K562 (cell line): ENCODE measurements around the gene BHLHE40. TPM values are rescaled to one million over a fixed set of nuclear protein-coding genes. Genes with fewer than 3 reads are reported as not detected.

Experiments used
- HMGN3 ChIP-seq: IDR thresholded peaks from 2 replicates; pipeline ENCODE4 v1.6.1; 2011; ENCODE audit warnings: borderline replicate concordance, low read depth, mild to moderate bottlenecking, mixed read lengths, low read length; ENCODE audit not compliant: insufficient read length; ENCODE audit errors: extremely low read depth
- SNIP1 ChIP-seq: fragments of 450-650 bp; IDR thresholded peaks from 2 replicates; pipeline ENCODE4 v1.7.1; 2017; ENCODE audit warnings: low read depth, mild to moderate bottlenecking
- polyA plus RNA-seq, 8 experiments: library from polyadenylated mRNA; depleted of rRNA in 4 of 8; stranded (reverse) in 5 of 8; unstranded in 3 of 8; fragments of >200 nt; fragmentation: Nextera tagmentation in 2 of 8; fragmentation: Illumina TruSeq in 1 of 8; extraction: Ambion mirVana in 2 of 8; extraction: Trizol in 1 of 8; gene quantifications; 2 replicates each; pipeline versions ENCODE4 v1.2.1 to v1.2.3, GENCODE V29; 2011 to 2014; ENCODE audit warnings: inconsistent platforms in 1 of 8, missing spikeins in 1 of 8
- total RNA-seq, 7 experiments: library from RNA; depleted of rRNA in 6 of 7; stranded (reverse); fragments of >200 nt in 6 of 7; fragmentation: Illumina TruSeq in 2 of 7; extraction: Trizol in 2 of 7; gene quantifications; 2 replicates each; pipeline versions ENCODE4 v1.2.1 to v1.2.3, GENCODE V29; 2011 to 2021; ENCODE audit warnings: low replicate concordance in 1 of 7
- TF ChIP-seq, protein P1 (sequence below): fragments of 250-450 bp; sonication (Bioruptor Pico); IDR thresholded peaks from 2 replicates; pipeline ENCODE4 v1.4.0; 2020
- TF ChIP-seq, protein P2 (sequence below): fragments of 450-650 bp; formaldehyde crosslinking; conservative IDR thresholded peaks from 2 replicates; pipeline ENCODE4 v1.4.0; 2022; ENCODE audit warnings: mild to moderate bottlenecking, missing genetic modification characterization
- TF ChIP-seq, protein P3 (sequence below), 2 experiments: fragments of 450-650 bp in 1 of 2; sonication (generic) in 1 of 2; formaldehyde crosslinking in 1 of 2; IDR thresholded peaks in 1 of 2; conservative IDR thresholded peaks in 1 of 2; 2 replicates each; pipeline versions ENCODE4 v1.6.1 to v1.8.1; 2016 to 2023; ENCODE audit warnings: mild to moderate bottlenecking in 2 of 2, moderate library complexity in 2 of 2, inconsistent platforms in 1 of 2, missing genetic modification reagents in 1 of 2

The BHLHE40 gene
- total and polyA plus RNA-seq, 9 of the 15 experiments (the other 6 are each of a cell fraction or from before 2014, with no cell fraction given): 12.0 to 83.9 (median 31.4) TPM

DNA sequence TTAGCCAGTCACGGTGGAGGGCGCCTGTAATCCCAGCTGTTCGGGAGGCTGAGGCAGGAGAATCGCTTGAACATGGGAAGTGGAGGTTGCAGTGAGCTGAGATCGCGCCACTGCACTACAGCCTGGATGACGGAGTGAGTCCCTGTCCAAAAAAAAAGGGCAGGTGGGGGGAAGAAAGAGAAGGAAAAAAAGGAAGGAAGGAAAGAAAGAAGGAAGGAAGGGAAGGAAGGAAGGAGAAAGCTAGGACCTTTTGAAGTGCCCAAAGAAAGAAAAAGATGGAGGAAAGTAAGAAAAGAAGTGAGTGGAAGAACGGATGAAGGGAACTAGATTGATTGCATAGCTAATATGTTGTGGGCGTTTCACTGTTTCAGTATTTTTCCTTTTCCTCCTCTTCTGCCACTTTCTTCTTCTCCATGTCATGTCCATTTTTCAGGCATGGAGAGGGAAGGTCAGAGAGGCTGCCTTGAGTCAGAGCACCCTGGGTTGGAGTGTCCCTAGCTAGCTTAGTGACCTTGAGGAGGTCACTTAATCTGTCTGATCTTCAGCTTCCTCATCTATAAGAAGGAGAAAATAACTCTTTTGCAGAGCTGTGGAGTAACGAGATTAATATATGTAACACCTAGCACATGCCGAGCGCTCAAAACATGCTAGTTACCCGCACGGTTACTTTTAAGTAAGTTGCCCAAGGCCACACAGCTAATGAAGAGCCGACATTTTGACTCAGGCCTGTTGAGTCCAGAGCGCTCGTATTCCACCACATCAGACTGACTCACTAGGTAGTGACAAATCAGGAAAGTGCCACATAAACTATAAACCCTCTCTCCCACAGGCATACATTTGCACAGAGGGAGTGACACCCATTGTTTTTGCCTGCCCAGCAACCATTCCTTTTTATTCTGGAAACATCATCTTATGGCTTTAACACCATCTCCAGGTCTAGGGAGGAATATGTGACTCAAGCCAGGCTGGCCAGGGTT is 42.2 kb downstream of the BHLHE40 start (continued):
- TF ChIP-seq, protein P1, sequence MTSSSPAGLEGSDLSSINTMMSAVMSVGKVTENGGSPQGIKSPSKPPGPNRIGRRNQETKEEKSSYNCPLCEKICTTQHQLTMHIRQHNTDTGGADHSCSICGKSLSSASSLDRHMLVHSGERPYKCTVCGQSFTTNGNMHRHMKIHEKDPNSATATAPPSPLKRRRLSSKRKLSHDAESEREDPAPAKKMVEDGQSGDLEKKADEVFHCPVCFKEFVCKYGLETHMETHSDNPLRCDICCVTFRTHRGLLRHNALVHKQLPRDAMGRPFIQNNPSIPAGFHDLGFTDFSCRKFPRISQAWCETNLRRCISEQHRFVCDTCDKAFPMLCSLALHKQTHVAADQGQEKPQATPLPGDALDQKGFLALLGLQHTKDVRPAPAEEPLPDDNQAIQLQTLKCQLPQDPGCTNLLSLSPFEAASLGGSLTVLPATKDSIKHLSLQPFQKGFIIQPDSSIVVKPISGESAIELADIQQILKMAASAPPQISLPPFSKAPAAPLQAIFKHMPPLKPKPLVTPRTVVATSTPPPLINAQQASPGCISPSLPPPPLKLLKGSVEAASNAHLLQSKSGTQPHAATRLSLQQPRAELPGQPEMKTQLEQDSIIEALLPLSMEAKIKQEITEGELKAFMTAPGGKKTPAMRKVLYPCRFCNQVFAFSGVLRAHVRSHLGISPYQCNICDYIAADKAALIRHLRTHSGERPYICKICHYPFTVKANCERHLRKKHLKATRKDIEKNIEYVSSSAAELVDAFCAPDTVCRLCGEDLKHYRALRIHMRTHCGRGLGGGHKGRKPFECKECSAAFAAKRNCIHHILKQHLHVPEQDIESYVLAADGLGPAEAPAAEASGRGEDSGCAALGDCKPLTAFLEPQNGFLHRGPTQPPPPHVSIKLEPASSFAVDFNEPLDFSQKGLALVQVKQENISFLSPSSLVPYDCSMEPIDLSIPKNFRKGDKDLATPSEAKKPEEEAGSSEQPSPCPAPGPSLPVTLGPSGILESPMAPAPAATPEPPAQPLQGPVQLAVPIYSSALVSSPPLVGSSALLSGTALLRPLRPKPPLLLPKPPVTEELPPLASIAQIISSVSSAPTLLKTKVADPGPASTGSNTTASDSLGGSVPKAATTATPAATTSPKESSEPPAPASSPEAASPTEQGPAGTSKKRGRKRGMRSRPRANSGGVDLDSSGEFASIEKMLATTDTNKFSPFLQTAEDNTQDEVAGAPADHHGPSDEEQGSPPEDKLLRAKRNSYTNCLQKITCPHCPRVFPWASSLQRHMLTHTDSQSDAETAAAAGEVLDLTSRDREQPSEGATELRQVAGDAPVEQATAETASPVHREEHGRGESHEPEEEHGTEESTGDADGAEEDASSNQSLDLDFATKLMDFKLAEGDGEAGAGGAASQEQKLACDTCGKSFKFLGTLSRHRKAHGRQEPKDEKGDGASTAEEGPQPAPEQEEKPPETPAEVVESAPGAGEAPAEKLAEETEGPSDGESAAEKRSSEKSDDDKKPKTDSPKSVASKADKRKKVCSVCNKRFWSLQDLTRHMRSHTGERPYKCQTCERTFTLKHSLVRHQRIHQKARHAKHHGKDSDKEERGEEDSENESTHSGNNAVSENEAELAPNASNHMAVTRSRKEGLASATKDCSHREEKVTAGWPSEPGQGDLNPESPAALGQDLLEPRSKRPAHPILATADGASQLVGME: no peak
- TF ChIP-seq, protein P2, sequence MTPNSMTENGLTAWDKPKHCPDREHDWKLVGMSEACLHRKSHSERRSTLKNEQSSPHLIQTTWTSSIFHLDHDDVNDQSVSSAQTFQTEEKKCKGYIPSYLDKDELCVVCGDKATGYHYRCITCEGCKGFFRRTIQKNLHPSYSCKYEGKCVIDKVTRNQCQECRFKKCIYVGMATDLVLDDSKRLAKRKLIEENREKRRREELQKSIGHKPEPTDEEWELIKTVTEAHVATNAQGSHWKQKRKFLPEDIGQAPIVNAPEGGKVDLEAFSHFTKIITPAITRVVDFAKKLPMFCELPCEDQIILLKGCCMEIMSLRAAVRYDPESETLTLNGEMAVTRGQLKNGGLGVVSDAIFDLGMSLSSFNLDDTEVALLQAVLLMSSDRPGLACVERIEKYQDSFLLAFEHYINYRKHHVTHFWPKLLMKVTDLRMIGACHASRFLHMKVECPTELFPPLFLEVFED (CRISPR knock-in tag): peak; percentile 82; the same call in 1 of the 2 replicates
- TF ChIP-seq, protein P3, sequence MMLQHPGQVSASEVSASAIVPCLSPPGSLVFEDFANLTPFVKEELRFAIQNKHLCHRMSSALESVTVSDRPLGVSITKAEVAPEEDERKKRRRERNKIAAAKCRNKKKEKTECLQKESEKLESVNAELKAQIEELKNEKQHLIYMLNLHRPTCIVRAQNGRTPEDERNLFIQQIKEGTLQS (IDR thresholded peaks at IDR 0.05): peak; percentile 33; the same call in 1 of the 2 replicates
- TF ChIP-seq, protein P3 (CRISPR knock-in tag; conservative IDR thresholded peaks at IDR 0.05): no peak
- TF ChIP-seq HMGN3 (no peak), SNIP1 (no peak)
- TF ChIP-seq, all 486 proteins: peak for 93
